GM21515 (cell line): ENCODE data around the gene FUS.
"Not testable (repeated sequence)": the region's sequence is repeated elsewhere in the genome, so short reads cannot be mapped to it uniquely, and the experiment has no call there.

ENCODE experiments used
- ATAC-seq: cut with Tn5 transposase; IDR thresholded peaks from one replicate; pipeline ENCODE4 v1.9.1; 2021; ENCODE audit not compliant: unreplicated experiment

FUS gene

DNA sequence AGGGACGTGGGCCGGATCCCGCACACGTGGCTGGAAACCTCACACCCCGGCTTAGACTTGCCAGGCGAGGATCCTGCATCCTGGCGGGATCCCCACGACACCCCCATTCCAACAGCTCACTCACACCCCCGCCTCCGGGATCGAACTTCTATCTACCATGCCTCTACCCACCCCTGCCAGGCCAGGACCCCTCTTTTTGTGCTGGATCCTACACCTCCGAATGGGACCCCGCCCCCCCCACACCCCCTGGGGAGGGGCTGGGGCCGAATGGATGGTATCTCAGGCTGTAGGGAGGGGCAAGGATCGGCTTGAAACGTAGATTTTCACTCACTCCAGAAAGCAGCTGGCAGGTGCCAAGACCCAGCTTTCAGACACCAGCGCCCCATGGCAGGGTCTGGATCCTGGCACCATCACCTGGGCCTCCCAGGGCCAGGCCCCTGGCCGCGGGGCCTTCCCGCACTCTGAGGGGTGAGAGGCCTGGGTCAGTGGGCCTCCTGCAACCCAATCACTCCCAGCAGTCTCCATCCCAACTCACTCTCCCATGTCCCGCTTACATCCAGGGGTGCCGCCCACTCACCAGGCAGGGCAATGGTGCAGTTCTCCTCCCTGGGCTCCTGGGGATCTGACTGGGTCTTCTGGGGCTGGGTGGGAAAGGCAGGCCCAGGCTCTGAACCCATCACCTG lies 36.8 kb upstream of the FUS start:
- no peak for ATAC-seq

DNA sequence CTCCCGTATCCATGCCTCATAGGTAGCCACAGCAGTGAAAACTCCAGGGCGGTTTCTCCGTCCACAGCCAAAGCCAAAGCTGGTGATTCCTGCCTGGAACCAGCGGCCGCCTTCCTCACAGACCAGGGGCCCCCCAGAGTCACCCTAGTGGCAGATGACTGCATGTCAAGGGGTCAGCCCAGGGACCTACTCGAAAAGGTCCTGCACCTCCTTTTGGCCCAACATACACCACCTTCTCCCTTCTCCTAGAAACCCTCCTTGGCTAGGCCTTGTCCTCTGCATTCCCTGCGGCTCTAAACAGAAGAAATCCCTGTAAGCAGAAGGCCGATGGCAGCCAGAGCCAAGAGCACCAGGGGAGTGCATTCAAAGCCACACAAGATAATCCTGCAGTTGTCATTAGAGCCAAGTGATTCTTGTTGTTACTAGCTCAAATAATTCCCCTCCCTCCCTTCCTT lies 36.2 kb upstream of the FUS start:
- no peak for ATAC-seq

DNA sequence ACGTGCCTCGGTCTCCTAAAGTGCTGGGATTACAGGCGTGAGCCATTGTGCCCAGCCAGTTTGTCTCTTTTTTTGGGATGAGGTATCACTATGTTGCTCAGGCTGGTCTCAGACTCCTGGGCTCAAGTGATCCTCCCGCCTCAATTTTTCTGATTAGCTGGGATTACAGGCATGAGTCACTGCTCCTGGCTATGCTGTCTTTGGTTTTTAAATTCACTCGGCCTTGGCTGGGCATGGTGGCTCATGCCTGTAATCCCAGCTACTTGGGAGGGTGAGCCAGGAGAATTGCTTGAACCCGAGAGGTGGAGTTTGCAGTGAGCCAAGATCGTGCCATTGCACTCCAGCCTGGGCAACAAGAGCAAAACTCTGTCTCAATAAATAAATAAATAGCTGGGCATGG lies 35.5 kb upstream of the FUS start:
- not testable (repeated sequence) for ATAC-seq

DNA sequence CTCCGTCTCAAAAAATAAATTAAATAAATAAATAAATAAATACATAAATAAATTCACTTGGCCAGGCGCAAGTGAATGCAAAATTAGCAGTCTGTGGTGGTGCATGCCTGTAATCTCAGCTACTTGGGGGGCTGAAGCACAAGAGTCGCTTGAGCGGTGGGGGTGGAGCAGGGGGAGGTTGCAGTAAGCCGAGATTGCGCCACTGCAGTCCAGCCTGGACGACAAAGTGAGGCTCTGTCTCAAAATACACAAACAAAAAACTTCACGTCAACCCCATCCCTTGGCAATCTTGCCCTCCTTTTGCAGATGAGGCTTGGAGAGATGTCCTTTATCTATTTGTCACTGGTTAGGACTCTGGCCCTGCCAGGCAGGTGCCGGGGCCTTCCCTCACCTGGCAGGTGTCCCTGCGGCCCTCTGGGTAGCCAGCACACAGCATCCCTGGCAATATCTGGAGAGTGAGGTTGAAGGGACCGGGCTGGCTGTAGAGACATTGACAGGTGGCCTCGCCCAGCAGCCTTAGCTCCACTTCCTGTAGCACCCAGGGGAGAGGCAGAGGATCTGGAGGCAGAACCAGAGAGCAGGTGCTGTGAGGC lies 34.4 kb upstream of the FUS start:
- ATAC-seq, result no peak

DNA sequence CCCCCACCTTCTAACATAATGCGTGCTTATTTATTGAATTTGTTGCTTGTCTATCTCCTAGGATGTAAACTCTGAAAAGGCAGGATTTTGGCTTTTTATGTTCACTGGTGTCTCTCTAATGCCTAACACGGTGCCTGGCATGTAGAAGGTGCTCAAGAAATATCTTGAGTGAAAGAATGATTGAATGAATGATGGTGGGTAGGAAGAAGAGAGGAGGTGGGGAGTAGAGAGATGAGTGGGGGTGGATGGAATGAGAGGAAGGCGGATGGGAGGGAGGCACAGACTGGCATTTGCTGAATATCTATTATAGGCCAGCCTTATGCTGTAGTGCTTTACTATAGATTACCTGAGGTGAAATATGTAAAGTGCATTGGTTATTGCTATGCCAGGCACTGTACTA lies 32.4 kb upstream of the FUS start:
- ATAC-seq, result no peak

DNA sequence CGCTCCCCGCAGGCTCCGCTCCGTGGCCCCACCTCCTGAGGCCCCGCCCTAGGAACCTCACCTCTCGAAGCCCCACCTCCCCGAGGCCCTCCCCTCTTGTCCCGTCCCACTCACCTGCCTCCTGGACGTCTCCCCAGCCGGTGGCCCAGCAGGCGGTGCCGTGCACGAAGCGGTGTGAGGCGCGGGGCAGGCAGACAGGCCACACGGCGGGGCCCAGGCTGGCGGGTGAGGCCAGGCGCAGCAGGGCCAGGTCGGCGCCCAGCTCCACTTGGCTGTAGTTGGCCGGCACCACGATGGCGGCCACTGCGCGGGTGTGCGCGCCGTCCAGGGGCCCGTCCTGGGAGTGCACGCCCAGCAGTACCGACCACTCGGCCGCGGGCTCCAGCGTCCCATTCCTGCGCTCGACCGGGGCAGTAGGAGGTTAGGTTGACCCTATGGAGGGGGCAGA lies 31.6 kb upstream of the FUS start:
- no peak for ATAC-seq

DNA sequence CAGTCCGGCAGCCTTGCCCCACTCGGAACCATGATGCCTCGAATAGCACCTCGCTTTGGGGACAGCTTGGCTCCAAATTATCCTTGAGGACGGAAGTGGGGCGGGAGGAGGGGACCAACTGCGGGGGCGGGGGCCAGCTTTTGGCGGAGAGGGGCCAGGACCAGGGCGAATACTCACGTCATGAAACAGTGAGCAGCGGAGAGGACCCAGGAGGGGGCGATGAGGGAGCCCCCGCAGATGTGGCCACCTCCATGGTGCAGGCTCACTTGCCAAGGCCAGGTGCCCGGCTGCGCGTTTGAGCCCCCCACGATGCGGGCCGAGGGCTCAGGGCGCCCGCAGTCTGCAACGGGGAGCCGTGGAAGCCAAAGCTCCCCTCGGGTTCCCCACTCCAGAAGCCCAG lies 31.0 kb upstream of the FUS start:
- no peak for ATAC-seq

DNA sequence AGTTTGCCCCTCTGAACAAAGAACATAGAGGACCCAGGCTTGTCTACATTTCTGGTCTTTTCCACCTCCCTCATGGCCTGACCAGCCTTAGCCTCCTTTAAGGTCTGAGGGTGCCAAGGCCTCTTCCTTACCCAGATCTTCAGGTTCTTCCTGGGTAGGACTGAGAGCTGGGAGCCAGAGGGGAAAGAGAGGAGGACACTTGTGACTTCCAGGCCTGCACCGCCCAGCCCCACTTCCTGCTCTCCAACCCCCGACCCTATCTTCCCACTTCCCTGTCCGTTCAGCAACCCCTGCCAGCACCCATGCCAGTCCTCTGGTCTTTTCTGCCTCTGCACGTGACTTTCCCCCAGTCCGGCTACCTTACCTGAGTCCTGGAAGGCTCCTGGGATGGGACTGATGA lies 30.6 kb upstream of the FUS start:
- no peak for ATAC-seq

DNA sequence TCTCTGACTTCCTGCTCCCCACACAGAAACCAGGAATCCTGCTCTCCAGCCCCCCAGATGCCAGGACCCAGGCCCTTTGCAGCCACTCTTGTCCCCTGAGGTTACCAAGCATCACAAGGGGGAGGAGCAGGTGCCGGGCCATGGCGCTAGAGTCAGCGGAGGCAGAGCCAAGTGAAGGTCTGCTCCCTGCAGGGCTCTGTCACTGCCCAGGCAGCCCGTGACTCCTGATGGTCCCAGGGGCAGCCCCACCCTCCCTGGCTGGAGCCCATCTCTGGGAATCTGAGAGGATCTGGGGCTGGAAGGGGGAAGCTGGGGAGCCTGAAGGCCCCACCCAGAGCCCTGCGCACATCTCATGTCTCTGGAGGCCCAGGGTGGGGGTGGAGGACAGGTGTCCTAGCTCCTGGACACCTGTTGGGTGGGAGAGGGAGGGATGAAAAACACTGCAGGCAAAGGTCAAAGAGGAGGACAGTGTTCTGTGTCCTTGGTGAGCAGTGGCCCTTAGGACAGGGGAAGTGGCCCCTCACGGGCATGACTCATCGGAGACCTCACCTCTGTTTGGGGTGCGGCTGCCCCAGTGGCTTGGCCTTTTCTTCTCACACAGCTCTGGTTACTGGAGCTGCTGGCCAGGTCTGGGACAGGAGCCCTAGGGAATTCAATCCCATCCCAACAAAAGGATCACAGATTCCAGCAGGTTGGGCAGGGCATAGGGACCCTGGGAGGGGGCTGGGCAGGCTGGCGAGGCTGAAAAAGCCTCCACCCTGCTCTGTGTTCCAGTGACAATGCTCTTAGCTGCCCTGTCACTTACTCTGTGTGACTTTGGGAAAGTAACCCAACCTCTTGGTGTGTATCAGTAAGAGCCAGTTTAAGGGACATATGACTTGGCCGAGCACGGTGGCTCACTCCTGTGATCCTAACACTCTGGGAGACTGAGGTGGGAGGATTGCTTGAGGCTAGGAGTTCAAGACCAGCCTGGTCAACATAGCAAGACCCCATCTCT lies 29.7 kb upstream of the FUS start, which contains the start of gene PRSS36:
Gene PRSS36, minus strand, starts transcription at position 173 of the 997 bp plus-strand sequence. Its CDS starts 31 bp downstream, at position 142.
- ATAC-seq, result no peak

DNA sequence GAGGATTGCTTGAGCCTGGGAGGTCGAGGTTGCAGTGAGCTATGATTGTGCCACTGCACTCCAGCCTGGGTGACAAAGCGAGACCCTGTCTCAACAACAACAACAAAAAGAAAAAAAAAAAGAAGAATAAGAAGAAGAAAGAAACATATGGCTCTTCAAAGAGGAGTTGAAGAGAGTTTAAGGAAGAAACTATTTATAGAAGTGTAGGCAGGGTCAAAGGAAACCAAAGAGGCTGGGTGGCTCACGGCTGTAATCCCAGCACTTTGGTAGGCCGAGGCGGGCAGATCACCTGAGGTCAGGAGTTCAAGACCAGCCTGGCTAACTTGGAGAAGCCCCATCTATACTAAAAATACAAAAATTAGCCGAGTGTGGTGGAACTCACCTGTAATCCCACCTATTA lies 29.0 kb upstream of the FUS start:
- ATAC-seq, result not testable (repeated sequence)

DNA sequence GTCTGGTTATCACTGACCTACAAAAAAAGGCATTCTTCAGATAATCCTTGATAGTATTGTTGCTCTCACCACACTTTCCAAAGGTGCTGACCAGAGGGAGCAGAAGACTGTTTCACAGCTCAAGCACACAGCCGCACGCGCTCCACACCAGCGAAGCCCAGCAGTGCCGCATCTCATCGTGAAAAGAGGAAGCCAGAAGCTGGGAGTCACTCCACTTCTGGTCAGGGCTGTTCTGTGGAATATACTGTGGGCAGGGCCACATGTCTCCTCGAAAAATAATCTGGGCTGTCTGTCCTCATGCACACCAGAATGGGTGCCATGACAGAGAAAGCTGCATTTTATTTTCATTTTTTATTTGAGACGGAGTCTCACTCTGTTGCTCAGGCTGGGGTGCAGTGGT lies 22.8 kb upstream of the FUS start:
- no peak for ATAC-seq

DNA sequence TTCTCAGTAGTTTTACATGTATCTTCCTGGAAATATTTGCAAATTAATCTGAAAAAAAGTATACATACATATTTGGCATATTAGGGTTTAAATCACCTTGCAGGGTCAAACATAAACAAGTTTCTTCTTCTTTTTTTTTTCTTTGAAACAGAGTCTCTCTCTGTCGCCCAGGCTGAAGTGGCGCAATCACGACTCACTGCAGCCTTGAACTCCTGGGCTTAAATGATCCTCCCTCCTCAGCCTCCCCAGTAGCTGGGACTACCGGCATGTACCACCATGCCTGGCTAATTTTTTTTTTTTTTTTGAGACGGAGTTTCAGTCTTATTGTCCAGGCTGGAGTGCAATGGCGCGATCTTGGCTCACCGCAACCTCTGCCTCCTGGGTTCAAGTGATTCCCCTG lies 12.6 kb upstream of the FUS start:
- ATAC-seq, result no peak

DNA sequence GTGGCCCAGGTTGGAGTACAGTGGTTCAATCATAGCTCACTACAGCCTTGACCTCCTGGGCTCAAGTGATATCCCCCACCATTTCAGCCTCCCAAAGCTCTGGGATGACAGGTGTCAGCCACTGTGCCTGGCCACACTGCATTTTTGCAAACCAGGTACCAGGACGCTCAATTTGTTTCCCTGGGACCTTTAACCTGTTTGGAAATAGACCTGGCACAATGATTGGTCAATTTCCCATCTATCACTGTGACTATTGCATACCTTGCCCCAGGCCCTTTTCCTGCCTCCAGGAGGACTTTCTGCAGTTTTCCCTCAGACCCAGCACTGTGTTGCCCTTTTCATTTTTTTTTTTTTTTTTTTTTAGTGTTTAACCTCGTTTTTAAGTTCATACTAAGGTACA lies 11.1 kb upstream of the FUS start:
- no peak for ATAC-seq

DNA sequence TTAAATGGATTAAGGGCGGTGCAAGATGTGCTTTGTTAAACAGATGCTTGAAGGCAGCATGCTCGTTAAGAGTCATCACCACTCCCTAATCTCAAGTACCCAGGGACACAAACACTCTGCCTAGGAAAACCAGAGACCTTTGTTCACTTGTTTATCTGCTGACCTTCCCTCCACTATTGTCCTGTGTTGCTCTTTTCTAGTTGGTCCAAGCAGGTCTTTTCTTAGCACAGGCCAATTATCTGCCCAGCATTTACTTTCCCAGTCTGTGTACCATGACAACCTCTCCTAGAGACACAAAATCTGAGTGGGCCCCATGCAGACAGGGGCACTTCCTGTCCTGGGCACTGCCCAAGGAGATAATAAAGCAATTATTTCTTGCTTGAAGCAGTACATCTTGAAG lies 9.9 kb upstream of the FUS start:
- ATAC-seq, result not testable (repeated sequence)

DNA sequence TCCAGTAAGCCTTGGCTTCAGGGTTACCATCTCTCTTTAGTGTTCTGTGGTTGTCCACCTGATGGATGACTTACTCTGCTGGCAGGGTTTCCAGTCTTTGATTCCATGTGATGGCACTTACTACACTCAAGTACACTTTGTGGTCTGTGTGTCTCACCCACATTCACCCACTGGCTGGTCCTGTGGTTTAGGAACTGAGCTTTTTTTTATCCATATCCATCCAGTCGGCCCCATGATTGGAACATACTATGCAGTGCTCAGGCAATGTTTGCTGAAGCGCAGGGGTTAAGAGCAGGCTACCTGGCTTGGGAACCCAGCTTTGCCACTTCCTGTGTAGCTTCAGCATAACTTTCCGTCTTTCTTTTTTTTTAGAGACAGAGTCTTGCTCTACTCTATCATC lies 2.8 kb upstream of the FUS start:
- no peak for ATAC-seq

DNA sequence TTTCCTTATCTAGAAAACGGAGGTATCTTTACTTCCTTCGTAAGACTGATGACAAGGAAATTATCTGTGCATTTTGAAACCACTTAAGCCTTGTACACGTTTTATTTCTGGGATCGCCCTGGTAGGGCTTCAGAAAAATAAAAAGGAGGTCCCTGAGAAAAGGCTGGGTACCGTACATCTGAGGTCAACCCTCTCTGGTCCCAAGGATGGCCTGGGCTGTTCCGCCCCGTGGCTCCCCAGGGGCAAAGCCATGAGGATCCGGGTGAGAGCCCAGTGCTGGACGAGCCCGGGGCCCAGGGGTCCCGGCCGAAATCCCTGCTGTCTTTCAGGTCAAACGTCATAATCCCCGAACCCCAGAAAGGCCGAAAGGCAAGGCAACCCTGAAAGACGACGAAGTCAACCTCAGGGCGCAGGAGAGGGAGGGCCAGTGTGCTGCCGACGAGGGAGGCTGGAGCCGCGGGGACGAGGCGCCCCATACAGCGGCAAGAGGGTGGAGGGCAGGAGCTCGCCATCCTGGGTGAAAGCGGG lies 656 bp upstream of the FUS start:
- no peak for ATAC-seq

DNA sequence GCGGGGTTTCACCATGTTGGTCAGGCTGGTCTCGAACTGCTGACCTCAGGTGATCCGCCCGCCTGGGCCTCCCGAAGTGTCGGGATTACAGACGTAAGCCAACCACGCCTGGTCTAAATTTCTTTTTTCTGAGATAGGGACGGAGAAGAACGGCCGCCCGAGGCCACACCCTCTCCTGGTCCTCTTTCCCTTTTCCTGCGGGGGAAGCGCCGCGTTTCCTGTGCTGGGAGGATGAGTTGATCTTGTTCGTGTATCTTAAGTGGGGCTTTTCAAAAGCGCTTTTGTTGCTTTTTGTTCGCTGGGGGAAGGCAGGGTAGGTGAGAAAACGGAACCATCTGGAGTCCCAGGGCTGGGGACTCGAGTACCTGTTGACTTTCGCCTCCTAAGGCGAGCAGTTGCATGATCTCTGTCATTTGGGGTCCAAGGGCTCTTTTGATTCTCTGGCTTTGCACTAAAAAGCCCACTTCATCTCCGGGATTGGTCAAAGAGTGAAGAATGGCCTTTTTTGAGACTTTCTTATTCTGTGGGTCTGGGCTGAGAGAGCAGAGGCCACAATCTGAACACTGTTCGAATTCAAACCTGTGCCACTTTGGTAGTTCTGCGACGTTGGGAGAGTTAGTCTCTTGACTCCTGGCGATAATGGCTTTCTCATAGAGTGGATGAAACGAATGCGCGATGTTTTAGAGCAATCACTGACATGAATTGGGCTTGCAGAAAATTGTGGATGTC lies 1.3 kb downstream of the FUS start:
- no peak for ATAC-seq

DNA sequence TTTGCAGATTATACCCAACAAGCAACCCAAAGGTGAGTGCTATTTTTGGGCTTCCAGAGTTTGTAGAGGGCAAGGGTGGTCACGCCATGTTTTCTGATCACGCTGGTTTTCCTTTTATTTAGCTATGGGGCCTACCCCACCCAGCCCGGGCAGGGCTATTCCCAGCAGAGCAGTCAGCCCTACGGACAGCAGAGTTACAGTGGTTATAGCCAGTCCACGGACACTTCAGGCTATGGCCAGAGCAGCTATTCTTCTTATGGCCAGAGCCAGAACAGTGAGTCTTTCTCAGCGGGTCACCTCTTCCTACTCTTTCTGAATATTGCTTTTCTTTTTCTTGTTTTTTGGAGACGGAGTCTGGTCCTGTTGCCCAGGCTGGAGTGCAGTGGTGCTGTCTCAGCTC lies 2.5 kb downstream of the FUS start:
- no peak for ATAC-seq

DNA sequence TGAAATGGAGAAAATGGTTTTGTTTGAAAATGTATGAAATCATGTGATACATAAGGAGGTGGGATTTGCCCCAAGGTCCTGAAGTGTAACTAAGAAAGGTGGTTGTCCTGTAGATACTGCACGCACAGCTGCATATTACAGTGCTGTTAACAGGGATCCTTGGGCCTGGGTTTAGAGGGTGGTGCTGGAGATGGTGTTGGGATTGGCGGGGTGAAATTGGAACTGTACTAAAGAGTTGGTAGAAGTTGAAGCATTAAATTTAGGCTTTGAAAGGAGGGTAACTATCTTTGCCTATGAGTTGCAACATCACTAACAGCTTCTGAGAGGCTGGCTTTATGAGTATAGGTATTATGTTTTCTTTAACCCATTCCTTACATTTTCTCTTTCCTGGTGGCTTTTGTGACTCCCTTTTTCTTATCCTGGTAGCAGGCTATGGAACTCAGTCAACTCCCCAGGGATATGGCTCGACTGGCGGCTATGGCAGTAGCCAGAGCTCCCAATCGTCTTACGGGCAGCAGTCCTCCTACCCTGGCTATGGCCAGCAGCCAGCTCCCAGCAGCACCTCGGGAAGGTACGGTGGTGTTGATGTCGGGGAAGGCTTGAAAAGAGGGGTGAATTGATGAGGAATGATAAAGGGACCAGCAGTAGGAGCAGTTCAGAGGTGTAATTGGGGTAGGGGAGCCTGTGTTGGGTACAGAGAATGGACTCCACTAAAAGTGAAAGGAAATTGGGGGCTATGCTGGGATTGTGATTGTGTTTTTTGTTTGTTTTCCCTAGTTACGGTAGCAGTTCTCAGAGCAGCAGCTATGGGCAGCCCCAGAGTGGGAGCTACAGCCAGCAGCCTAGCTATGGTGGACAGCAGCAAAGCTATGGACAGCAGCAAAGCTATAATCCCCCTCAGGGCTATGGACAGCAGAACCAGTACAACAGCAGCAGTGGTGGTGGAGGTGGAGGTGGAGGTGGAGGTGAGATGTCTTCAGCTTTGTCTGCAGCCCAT lies 3.8 kb downstream of the FUS start:
- no peak for ATAC-seq
